NCI-H1930 (cell line): ENCODE data around the gene WRNIP1.
A peak's percentile ranks its signal among the peaks of the same experiment; 100 is the strongest.

Experiments used
- DNase-seq, 2 experiments: peaks; one replicate each; lab custom pipeline; 2025; lab: John Stamatoyannopoulos, UW

The WRNIP1 gene

DNA sequence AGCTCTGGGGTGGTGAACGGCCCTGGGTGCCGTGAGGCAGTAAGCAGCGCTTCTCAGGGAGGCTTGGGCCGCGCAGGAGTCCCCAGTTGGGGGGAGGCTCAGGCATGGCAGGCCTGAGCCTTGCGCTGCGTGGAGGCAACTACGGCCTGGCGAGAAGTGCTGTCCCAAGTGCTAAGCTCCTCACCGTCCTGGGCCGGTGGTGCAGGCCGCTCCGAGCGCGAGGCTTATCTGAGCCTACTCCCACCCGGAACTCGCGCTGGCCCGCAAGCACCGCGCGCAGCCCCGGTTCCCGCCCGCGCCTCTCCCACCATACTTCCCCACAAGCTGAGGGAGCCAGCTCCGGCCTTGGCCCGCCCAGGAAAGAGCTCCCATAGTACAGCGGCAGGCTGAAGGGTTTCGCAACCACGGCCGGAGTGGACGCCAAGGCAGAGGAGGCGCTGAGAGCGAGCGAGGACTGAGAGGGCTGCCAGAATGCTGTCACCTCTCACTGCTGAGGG is 1.8 kb upstream of the WRNIP1 start:
- DNase-seq: no peak

DNA sequence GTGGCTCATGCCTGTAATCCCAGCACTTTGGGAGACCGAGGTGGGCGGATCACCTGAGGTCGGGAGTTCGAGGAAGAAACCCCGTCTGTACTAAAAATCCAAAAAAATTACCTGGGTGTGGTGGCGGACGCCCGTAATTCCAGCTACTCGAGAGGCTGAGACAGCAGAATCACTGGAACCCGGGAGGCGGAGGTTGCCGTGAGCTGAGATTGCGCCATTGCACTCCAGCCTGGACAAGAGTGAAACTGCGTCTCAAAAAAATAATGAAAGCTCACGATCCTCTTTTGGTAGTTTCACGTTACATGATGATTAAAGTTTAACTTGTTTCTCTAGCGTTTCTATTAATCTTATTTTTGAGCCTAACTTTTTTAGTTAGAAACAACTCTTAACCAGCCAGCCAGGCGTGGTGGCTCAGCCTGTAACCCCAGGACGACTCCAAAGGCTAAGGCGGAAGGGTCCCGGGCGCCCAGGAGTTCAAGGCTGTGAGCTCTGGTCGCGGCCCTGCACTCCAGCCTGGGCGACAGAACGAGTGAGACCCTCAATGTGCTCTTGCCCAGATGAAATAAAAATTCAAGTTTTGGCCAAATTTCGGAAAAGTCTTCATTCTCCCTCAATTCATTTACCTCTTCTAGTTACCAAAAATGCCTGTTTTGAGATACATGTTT is 1.2 kb upstream of the WRNIP1 start:
- no peak for DNase-seq

DNA sequence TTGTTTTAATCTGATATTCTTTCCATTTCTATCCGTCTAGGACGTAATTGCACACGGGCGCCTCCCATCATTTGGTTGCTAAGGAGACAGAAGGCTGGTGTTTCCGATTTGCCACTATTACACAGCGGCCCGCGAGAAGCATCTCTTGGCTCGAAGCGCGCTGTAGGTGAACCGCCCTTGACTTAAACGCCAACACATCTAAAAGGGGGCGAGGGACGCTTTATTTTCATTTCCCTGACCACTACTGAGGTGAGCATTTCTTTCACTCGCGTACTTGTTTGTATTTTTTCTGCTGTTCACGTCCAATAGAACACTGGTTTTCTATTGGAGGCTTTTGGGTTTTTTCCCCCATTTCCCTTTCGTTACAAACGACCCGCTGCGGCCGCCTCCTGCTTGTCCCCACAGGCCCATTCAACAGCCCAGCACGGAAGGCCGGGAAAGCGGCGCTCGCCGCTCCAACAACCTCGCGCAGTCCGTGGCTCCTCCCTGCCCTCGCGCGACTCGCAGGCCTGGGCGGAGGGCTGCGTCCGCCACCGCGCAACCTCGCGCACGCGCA is 505 bp upstream of the WRNIP1 start:
- peak; percentile 44 to 66 for DNase-seq

DNA sequence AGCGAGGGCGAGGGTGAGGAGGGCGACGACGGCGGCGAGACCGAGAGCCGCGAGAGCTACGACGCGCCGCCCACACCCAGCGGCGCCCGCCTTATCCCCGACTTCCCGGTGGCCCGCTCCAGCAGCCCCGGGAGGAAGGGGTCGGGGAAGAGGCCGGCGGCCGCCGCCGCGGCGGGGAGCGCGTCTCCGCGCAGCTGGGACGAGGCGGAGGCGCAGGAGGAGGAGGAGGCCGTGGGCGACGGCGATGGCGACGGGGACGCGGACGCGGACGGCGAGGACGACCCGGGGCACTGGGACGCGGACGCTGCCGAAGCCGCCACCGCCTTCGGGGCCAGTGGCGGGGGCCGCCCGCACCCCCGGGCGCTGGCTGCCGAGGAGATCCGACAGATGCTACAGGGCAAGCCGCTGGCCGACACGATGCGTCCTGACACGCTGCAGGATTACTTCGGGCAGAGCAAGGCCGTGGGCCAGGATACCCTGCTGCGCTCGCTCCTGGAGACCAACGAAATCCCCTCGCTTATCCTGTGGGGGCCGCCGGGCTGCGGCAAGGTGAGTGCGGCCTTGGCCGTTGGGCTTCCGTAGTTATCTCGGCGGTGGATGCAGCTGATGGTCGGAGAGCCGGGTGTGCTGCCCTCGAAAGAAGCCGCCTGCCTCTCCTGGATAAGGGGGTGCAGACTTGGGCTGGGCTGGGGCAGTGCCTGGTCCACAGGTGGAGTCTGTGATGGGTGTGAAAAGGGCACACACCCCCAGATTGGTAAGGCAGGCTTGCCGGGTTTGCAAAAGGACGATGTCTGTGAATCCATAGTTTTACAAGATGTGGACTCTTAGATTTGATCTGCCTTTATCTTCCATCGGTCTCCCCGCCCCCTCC is 938 bp downstream of the WRNIP1 start:
- peak in 1 of 2 experiments; percentile 34 for DNase-seq

DNA sequence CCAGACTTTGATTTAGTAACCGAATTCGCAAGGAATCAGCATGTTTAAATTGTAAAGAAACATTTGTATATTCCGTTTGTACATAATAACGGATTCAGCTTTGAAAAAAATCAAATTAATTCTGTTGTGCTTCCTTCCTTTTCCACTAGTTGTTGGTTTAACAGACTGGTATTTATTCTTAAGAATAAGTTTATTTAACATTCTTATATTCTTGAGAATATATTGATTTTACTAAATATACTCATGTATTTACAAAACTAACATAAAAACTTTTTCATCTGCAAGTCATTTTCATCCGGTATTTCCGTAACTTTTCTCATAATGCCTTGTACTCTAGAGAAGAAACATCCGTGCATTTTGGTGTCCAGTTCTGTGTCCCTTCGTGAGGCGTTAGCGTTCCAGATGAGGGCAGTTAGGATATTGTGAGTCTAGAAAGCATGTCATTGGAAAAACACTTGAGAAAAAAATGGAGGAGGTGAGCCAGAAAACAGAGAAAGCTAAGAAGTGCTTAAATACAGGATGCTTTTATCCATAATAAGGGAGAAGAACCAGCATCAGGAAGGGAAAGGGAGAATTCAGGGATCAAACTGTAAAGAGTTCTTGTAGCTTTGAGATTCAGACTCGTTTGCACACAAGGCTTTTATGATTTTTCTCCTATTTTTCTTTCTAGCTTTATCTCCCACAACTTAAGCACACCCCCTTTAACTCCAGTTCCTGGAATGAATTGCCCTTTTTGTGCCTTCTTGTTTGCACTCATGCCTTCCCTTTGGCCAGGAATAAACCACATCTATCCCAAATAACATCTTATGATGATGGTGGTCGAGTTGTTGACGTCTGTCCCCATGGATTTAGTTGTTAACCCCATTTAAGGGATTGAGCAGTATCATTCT is 1.8 kb downstream of the WRNIP1 start:
- no peak for DNase-seq

DNA sequence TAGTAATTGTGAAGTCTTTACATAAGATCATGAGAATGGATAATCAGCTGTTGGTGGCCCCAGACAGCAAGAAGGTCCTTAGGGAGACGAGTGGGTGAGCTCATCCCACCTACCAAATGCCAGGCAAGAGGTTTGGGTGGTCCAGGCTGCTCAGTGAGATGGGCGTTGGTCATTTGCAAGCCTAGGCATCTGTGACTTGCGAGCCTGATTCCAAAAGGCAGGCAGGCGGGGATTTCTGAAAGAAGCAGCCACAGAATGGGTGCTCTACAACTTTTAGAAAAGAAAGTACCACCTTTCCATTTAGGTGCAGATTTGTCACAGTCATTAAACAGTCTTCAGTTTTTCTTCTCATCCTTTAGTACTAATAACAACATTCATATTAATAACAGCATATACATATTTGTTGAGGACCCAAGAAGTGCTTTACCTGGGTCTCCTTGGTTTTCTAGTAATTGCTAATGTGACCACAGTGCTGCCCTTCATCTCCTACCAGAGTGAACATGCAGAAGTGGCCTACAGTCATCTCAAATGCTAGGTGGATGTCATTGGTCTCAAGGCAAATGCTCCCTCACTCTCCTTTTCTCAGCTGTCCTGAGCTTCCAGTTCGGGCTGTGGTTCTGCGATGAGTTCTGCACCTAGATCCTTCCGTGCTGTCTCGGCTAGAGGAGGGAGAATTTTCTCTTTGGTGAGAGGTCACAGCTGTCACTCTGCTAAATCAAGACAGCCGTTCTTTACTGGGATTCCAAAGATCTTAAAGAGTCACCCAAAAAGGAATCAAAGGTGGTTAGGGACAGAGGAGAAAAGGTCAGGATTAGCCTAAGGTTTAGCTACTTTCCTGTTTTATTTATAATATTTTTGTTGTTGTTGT is 2.7 kb downstream of the WRNIP1 start:
- no peak for DNase-seq

DNA sequence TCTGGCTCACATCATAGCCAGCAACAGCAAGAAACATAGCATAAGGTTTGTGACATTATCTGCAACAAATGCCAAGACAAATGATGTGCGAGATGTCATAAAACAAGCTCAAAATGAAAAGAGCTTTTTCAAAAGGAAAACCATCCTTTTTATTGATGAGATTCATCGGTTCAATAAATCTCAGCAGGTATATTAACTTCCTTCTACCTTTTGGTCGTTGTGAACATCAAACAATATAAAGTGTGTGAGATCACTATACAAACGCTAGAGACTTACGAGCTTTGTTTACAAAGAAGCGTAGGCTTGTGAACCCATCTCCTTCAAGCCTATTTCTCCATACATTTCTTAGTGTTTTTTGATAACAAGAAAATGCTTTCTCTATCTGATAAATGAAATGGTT is 3.5 kb downstream of the WRNIP1 start:
- no peak for DNase-seq

DNA sequence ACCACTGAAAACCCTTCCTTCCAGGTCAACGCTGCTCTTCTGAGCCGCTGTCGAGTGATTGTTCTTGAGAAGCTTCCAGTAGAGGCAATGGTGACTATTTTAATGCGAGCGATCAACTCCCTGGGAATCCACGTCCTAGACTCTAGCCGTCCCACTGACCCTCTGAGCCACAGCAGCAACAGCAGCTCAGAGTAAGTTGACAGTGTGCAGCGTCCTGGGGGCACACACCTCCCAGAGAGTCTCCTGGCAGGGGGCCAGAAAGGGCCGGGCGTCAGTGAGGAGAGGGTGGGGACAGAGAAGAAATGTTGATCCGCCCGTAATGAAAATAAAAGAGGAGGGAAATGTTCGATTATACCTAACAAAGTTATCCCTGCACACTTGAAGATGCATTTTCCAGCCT is 5.0 kb downstream of the WRNIP1 start:
- DNase-seq: no peak

DNA sequence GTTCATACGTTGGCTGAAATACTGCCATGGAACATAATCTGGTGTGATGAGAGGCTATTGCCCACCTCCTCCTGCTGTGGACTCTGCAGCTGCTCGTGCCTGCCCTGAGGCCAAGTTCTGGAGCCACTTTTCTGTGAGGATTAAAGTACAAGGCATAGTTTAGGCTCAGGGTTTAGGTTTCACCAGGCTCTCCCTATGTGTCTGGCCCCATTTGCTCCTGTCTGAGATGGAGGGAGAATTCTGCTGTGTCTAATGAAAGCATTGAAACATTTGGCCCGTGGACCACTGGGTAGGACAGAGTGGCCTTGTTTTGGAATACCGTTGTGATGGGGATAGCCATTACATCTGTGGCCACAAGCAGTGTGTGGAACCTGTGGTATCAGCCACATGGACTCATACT is 5.9 kb downstream of the WRNIP1 start:
- no peak for DNase-seq

DNA sequence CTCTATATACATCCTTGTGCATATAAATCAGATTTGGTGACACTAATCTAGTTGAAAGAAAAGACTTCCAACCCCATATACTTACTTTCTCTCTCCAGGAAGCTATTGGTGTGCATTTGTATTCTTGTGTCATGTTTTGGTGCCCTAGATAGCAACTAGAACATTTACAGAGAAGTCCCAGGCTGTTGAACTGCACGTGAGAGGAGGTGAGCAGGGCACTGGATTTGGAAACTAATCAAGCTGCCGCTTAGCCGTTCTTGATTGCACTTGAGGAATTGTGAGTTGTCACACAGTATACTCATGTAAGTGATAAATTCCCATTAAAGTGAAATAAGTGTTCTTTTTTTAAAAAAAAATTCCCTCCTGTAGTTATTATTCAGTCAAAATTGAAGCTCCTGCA is 7.6 kb downstream of the WRNIP1 start:
- DNase-seq: no peak

DNA sequence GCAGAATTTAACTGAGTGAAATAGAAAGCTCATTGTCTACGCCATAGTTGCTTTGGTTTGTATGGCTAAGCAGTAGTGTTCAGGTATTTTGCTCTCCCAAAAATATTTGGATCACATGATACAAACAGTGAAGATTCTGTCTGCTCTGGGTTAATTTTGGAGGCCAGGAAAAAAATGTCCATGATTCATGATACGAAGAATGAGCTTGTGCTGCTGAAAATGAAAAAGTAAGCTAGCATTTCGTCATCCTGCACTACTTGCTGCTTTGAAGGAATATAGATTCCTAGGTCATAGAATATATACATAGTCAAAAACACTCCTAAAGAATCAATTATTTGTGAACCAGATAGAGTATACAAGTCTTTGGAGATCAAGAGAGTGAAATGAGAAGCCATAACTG is 8.3 kb downstream of the WRNIP1 start:
- no peak for DNase-seq

DNA sequence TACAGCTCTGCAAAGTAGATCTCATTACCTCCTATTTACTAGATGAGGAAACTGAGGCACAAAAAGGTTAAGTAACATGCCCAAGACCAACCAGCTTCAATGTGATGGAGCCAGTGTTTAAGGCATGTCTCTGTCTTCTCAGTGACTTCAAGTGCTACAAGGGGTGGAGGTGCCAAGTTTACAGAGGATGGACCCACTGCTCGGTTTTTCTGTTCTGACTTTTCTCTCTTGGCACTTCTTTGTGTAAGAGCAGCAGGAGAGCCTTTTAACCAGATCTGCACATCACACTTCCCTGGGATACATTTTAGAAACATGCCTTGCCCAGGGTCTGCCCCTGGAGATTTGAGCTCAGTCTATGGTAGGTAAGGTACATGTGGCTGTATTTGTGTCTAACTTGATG is 9.8 kb downstream of the WRNIP1 start:
- DNase-seq: no peak

DNA sequence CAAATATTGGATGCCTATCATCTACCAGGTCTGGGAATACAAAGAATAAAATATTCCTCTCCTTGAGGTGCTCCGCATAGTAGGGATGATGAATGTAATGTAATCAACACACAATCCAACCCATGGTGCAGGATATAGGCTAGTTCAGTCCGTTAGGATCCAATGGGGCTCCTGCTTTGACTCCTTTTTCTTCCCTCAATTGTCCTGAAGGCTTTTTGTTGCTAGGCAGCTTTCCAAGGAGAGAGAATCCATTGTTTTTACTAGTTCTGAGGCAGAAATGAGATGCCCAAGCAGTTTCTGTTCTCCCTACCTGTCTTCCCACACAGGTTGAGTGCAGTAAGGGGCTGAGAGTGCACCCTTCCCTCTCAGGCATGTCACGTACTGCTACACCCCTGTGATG is 12.1 kb downstream of the WRNIP1 start:
- DNase-seq: no peak

DNA sequence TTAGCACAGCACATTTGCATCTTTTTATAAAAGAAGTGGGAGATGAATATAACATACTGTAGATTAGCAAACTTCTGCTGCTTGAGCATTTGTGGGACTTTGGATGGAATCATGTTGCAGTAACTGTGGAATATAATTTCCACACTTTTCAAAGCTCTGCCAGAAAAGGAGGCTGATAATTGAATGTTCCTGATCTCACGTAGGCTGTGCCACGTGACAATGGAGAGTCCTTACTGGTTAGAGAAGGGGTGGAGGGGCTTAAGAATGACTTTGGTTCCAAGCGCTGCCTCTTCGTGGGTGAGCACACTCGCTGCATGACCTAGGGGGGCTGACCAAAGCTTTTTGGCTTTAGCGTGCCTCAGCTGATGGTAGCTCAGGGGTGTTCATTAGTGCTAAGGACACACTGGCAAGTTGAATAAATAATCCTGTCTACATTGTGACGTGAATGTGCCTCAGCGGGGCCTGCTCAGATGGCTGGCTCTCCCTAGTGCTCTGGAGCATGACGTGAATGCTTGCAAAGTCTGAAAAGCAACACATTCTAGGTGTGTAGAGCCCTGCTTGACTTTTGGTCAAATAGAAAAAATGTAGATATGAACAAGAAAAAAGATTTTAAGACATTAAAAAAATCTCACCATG is 15.0 kb downstream of the WRNIP1 start:
- DNase-seq: no peak

DNA sequence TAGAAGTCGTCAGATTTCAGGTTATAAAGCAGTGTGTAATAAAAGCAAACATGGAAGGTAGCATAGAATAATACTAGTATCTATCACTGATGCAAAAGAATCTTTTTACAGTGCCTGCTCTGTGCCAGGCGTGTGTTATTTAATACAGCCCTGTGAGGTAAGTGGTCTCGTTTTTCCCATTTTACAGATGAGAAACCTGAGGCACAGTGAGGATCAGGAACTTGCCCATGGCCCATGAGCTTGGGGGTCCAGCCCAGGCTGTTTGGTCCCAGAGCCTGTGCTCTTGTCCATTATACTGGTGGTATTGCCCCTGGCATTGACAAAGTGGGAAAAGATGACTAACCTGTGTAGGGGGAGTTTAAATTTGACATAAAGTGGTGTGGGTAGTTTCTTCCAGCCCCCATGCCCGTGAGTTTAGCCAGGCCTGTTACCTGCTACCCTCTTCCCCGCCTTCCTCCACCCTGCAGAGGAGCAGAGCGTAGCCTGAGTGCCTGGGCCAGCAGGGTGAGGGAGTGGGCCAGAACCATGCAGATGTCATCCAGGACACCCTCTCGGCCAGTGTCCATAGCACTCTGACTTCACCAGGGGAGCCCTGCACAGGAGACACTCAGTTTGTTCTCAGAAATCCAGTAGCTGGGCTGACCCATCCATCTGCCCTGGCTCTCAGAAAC is 16.6 kb downstream of the WRNIP1 start:
- DNase-seq: no peak

DNA sequence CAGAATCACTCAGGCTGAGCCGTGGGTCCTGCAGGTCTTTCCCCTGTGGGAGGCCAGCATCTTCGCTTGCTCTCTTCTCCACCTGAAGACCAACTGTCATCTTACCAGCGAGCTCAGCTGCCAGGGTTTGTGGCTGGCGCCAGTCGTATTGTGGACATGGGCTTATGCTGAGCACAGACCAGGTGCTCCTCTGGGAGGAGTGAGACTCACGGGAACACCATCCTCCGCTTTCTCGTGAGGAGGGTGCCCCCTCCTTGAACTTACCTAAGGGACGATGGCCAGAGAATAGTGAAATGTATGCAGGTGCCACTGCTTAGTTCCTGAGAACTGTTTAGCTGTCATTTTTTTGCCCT is 17.1 kb downstream of the WRNIP1 start:
- DNase-seq: no peak

DNA sequence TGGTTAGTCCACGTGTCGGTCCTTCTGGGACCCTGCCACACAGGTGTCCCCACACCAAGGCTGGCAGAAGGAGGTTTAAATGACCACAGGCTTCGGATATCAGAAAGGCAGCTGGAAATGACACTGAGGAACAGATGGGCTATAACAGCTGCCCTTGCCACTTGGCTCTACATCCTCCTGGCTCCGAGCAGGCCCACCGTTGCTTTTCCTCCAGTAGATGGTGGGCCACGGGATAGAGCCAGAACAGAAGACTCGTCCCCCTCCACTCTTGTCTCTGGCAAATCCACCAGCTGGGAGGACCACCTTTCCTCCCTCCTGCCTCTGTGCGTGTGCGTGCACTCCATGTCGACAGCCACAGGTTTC is 17.6 kb downstream of the WRNIP1 start:
- DNase-seq: no peak

DNA sequence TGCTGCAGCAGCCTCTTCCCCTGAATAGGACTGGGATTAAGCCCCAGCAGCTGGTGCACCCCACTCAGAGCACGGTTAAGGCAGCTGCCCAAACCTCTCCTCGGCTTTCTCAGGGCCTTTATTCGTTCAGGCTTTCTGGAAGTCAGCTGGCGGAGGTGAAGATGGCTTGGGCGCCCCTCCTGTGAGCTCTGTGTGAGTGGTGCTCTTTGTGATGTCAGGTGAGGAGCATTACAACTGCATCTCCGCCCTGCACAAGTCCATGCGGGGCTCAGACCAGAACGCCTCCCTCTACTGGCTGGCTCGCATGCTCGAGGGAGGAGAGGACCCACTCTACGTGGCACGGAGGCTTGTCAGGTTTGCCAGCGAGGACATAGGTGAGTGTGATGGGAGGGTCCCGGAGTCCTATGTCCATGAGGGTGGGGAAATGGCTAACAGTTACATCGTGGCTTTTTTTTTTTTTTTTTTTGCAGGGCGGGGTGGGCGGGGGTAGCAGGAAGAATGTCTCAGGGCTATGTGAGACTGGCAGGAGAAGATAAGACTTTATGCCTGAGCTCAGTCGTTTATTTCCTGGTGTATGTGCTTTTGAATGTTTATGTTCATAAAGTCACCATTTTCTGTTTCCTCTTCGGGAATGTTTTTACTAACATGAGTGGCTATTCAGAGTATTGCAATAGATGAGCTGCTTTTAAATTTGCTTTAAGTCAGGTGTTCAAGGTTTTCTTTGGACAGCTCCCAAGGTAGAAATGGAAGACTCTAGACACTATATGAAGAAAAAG is 18.2 kb downstream of the WRNIP1 start:
- DNase-seq: no peak

DNA sequence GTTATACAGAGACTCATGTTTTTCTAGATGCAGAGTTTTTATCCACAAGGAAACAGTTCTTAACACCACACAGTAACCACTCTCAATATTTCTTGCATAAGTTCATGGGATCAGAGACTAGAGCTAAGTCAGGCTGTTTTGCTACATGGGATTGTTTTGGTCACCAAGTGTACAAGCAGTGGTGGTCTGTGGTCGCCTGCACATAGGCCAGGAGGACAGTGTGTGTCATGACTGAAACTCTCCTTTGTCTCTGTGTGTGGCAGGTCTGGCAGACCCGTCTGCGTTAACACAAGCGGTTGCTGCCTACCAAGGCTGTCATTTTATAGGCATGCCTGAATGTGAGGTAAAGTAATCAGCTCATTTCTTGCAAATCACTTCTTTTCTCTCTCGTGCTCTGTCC is 18.9 kb downstream of the WRNIP1 start:
- no peak for DNase-seq
